Astrocyte of the spinal cord (primary cell): ENCODE measurements around the gene ZC3H13.

Source experiments
- DNase-seq: peaks from one replicate; pipeline ENCODE4 v3.0.0; 2011; ENCODE audit warnings: low read depth, low spot score
- H3K4me3 ChIP-seq: 2 replicates; pipeline ENCODE4 v1.5.1; 2011; ENCODE audit warnings: low read depth, mild to moderate bottlenecking, low read length, moderate library complexity
- CTCF ChIP-seq: IDR thresholded peaks from 2 replicates; pipeline ENCODE4 v1.5.1; 2012; ENCODE audit warnings: low read depth, mild to moderate bottlenecking, low read length, inconsistent platforms
- in situ Hi-C: cut with HindIII; loops from 2 replicates; pipeline ENCODE4 v1.10.0; 2017; ENCODE audit warnings: low sequenced_read_pairs

The ZC3H13 gene

GRCh38 chr13:46053162-46054012 is 841 bp upstream of the ZC3H13 start:
- peak overlapping the region; percentile 91 for H3K4me3 ChIP-seq
- no peak for TF ChIP-seq CTCF
- in situ Hi-C loops = no loop called here
- peak; percentile 2 for DNase-seq

- DNase-seq = no peak
- peak overlapping the region; percentile 91 for H3K4me3 ChIP-seq
- TF ChIP-seq CTCF = no peak
- in situ Hi-C loops = no loop called here
Observed at GRCh38 chr13:46051968-46052318, 603 bp downstream of the ZC3H13 start.

GRCh38 chr13:46050771-46051170 is 1.8 kb downstream of the ZC3H13 start:
- H3K4me3 ChIP-seq = no peak overlapping the region
- TF ChIP-seq CTCF = no peak
- in situ Hi-C loops = no loop called here
- DNase-seq = no peak

- in situ Hi-C loops = no loop called here
- DNase-seq = no peak
- H3K4me3 ChIP-seq = no peak overlapping the region
- TF ChIP-seq CTCF = no peak
Observed at GRCh38 chr13:46045424-46045823, 7.1 kb downstream of the ZC3H13 start.

GRCh38 chr13:46043647-46044046 is 8.9 kb downstream of the ZC3H13 start:
- H3K4me3 ChIP-seq = no peak overlapping the region
- in situ Hi-C loops = no loop called here

GRCh38 chr13:46041419-46041839 is 11.1 kb downstream of the ZC3H13 start:
- in situ Hi-C loops = no loop called here
- DNase-seq = peak; percentile 15
- no peak overlapping the region for H3K4me3 ChIP-seq
- no peak for TF ChIP-seq CTCF

More at GRCh38 chr13:46043647-46044046, 8.9 kb downstream of the ZC3H13 start:
- no peak for DNase-seq
- no peak for TF ChIP-seq CTCF

GRCh38 chr13:46040763-46041162 is 11.8 kb downstream of the ZC3H13 start:
- TF ChIP-seq CTCF = no peak
- in situ Hi-C loops = no loop called here
- H3K4me3 ChIP-seq = no peak overlapping the region
- no peak for DNase-seq
